Measurements from ENCODE around the gene OR51V1.
"Not testable (repeated sequence)": the region's sequence is repeated elsewhere in the genome, so short reads cannot be mapped to it uniquely, and the experiment has no call there.

The OR51V1 gene

GRCh38 chr11:5160217-5160616, 40.3 kb downstream of the OR51V1 start:
- DNase-seq: not testable (repeated sequence)

- DNase-seq: no peak
Observed at GRCh38 chr11:5159806-5160205, 40.7 kb downstream of the OR51V1 start.

GRCh38 chr11:5154657-5155056, 45.8 kb downstream of the OR51V1 start, which contains the start of gene OR52A1:
Gene OR52A1 (minus strand): TSS chr11:5154757. CDS start chr11:5152369, 2,388 bp downstream.
- no peak for DNase-seq

GRCh38 chr11:5153574-5154431, 46.7 kb downstream of the OR51V1 start:
- DNase-seq: no peak

- DNase-seq: no peak
Observed at GRCh38 chr11:5151713-5152153, 48.7 kb downstream of the OR51V1 start.

Data from NCI-H1436 (cell line).